CD14-positive monocyte (primary cell): Measurements from ENCODE around the gene FAM169A. TPM values are rescaled to one million over a fixed set of nuclear protein-coding genes. Genes with fewer than 3 reads are reported as not detected.

Source experiments
- DNase-seq, 3 donors: peaks; one replicate each; pipeline ENCODE4 v3.0.0-alpha.2; 2011 to 2022
- H2AFZ ChIP-seq: 2 replicates; pipeline ENCODE4 v1.6.0; 2012; ENCODE audit warnings: mild to moderate bottlenecking, low read depth, low read length, inconsistent platforms; ENCODE audit not compliant: insufficient read depth, poor library complexity, severe bottlenecking
- H3K27ac ChIP-seq, 2 donors: 1 replicate in 1 of 2; 2 replicates in 1 of 2; pipeline ENCODE4 v1.5.1; 2012 to 2013; ENCODE audit warnings: low read length in 2 of 2, control low read depth in 1 of 2, inconsistent platforms in 1 of 2, low read depth in 1 of 2, mild to moderate bottlenecking in 1 of 2
- H3K27me3 ChIP-seq, 2 donors: one replicate each; pipeline versions ENCODE4 v1.6.0 to v1.6.1; 2011 to 2013; ENCODE audit warnings: low read length in 2 of 2; ENCODE audit not compliant: control insufficient read depth in 2 of 2, insufficient read depth in 2 of 2
- H3K36me3 ChIP-seq, 2 donors: replicated peaks in 1 of 2; 1 replicate in 1 of 2; 2 replicates in 1 of 2; pipeline versions ENCODE4 v1.5.1 to v1.6.1; 2012 to 2013; ENCODE audit warnings: low read length in 2 of 2, control low read depth in 1 of 2, inconsistent platforms in 1 of 2, mild to moderate bottlenecking in 1 of 2; ENCODE audit not compliant: insufficient read depth in 2 of 2, control insufficient read depth in 1 of 2
- H3K4me1 ChIP-seq, 2 donors: 1 replicate in 1 of 2; 2 replicates in 1 of 2; pipeline versions ENCODE4 v1.5.1 to v1.6.1; 2012 to 2013; ENCODE audit warnings: low read length in 2 of 2, control low read depth in 1 of 2, inconsistent platforms in 1 of 2, mild to moderate bottlenecking in 1 of 2, moderate library complexity in 1 of 2; ENCODE audit not compliant: insufficient read depth in 2 of 2, control insufficient read depth in 1 of 2
- H3K4me2 ChIP-seq: replicated peaks from 2 replicates; pipeline ENCODE3; 2012; ENCODE audit warnings: low read length, moderate library complexity, mild to moderate bottlenecking; ENCODE audit not compliant: poor library complexity, severe bottlenecking; ENCODE audit errors: extremely low read depth
- H3K4me3 ChIP-seq, 3 experiments: fragments of 200-600 bp in 1 of 3; sonication (generic) in 1 of 3; replicated peaks in 1 of 3; 1 replicate in 2 of 3; 2 replicates in 1 of 3; pipeline ENCODE4 v1.5.1; 2011 to 2013; ENCODE audit warnings: low read length in 3 of 3, mild to moderate bottlenecking in 3 of 3, control low read depth in 2 of 3, low read depth in 2 of 3, inconsistent platforms in 1 of 3, moderate library complexity in 1 of 3
- H3K79me2 ChIP-seq: 2 replicates; pipeline ENCODE4 v1.6.0; 2012; ENCODE audit warnings: mild to moderate bottlenecking, control low read depth, inconsistent platforms, low read length, moderate library complexity; ENCODE audit not compliant: insufficient read depth
- H3K9ac ChIP-seq: 2 replicates; pipeline ENCODE4 v1.6.0; 2017; ENCODE audit warnings: low read length, mild to moderate bottlenecking; ENCODE audit not compliant: insufficient read depth, poor library complexity, severe bottlenecking
- H3K9me3 ChIP-seq, 2 donors: replicated peaks in 1 of 2; 1 replicate in 1 of 2; 2 replicates in 1 of 2; pipeline versions ENCODE4 v1.5.1 to v1.6.1; 2012 to 2013; ENCODE audit warnings: low read length in 2 of 2, control low read depth in 1 of 2; ENCODE audit not compliant: control insufficient read depth in 1 of 2, insufficient read depth in 1 of 2
- H4K20me1 ChIP-seq: 2 replicates; pipeline ENCODE4 v1.6.0; 2012; ENCODE audit warnings: mild to moderate bottlenecking, low read length, control low read depth, moderate library complexity; ENCODE audit not compliant: insufficient read depth
- H3K27ac Mint-ChIP-seq, 7 donors: one replicate each; pipeline ENCODE4 v1.8.0; 2020; ENCODE audit warnings: mild to moderate bottlenecking in 7 of 7, mixed read lengths in 7 of 7, moderate library complexity in 6 of 7, inconsistent platforms in 2 of 7
- H3K27me3 Mint-ChIP-seq, 3 donors: one replicate each; pipeline ENCODE4 v1.8.0; 2021 to 2022; ENCODE audit warnings: low read depth in 3 of 3, mild to moderate bottlenecking in 3 of 3, mixed read lengths in 3 of 3, moderate library complexity in 3 of 3, inconsistent platforms in 1 of 3
- H3K36me3 Mint-ChIP-seq, 2 donors: one replicate each; pipeline ENCODE4 v1.8.0; 2020; ENCODE audit warnings: mixed read lengths in 2 of 2, inconsistent platforms in 1 of 2, mild to moderate bottlenecking in 1 of 2
- H3K4me1 Mint-ChIP-seq: one replicate; pipeline ENCODE4 v1.8.0; 2020; ENCODE audit warnings: mild to moderate bottlenecking, mixed read lengths
- H3K4me3 Mint-ChIP-seq, 2 donors: one replicate each; pipeline ENCODE4 v1.8.0; 2020; ENCODE audit warnings: mild to moderate bottlenecking in 2 of 2, mixed read lengths in 2 of 2, moderate library complexity in 1 of 2
- H3K9me3 Mint-ChIP-seq, 7 donors: one replicate each; pipeline ENCODE4 v1.8.0; 2020 to 2022; ENCODE audit warnings: mixed read lengths in 7 of 7, mild to moderate bottlenecking in 6 of 7, moderate library complexity in 6 of 7, inconsistent platforms in 2 of 7
- WGBS: methylation state at CpG from one replicate; pipeline ENCODE4 v1.1.5; 2013; ENCODE audit warnings: missing lambda C conversion rate; ENCODE audit not compliant: insufficient coverage; 5-methylcytosine and 5-hydroxymethylcytosine counted together
- intact Hi-C, 2 donors: fragments of 100-400 bp; cut with micrococcal nuclease; formaldehyde crosslinking; loops; one replicate each; pipeline versions ENCODE4 v1.15.0 to v1.15.1; 2023
- polyA plus RNA-seq, 3 donors: library from polyadenylated mRNA; depleted of rRNA in 1 of 3; unstranded in 2 of 3; stranded (reverse) in 1 of 3; fragments of 300-500 nt in 2 of 3; fragments of >200 nt in 1 of 3; fragmentation: Illumina TruSeq in 2 of 3; gene quantifications; 1 replicate in 2 of 3; 2 replicates in 1 of 3; pipeline ENCODE4 v1.2.3, GENCODE V29; 2012 to 2021
- TF ChIP-seq, protein P1 (sequence below): fragments of 200-600 bp; IDR thresholded peaks from one replicate; pipeline ENCODE4 v1.8.0; 2022; ENCODE audit warnings: antibody characterized with exemption, mild to moderate bottlenecking

Gene FAM169A
- polyA plus RNA-seq, 3 donors = not detected

- TF ChIP-seq, protein P1, sequence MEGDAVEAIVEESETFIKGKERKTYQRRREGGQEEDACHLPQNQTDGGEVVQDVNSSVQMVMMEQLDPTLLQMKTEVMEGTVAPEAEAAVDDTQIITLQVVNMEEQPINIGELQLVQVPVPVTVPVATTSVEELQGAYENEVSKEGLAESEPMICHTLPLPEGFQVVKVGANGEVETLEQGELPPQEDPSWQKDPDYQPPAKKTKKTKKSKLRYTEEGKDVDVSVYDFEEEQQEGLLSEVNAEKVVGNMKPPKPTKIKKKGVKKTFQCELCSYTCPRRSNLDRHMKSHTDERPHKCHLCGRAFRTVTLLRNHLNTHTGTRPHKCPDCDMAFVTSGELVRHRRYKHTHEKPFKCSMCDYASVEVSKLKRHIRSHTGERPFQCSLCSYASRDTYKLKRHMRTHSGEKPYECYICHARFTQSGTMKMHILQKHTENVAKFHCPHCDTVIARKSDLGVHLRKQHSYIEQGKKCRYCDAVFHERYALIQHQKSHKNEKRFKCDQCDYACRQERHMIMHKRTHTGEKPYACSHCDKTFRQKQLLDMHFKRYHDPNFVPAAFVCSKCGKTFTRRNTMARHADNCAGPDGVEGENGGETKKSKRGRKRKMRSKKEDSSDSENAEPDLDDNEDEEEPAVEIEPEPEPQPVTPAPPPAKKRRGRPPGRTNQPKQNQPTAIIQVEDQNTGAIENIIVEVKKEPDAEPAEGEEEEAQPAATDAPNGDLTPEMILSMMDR = no peak
- H3K79me2 ChIP-seq = no peaks in the 10 kb centered on the region
- Mint-ChIP-seq H3K4me1 (no peaks in the 10 kb centered on the region), H3K27ac (no peak overlapping the region), H3K27me3 (peaks cover 0 to 7% (median 2%) of the 10 kb centered on the region in 3 donors), H3K9me3 (peaks cover 5 to 13% (median 7%) of the 10 kb centered on the region in 7 donors), H3K36me3 (no peaks in the 10 kb centered on the region), H3K4me3 (no peak overlapping the region)
- no peaks in the 10 kb centered on the region for H3K36me3 ChIP-seq
- H4K20me1 ChIP-seq = no peaks in the 10 kb centered on the region
- H3K4me3 ChIP-seq = no peak overlapping the region
- H3K9me3 ChIP-seq = no peaks in the 10 kb centered on the region
- H2AFZ ChIP-seq = no peak overlapping the region
- 95% methylated on average over 5 of the region's 5 CpGs for WGBS
- no peaks in the 10 kb centered on the region for H3K27me3 ChIP-seq
- DNase-seq = no peak
- no peak overlapping the region for H3K9ac ChIP-seq
- no peak overlapping the region for H3K27ac ChIP-seq
- no peaks in the 10 kb centered on the region for H3K4me1 ChIP-seq
- intact Hi-C loops = no loop called here
- H3K4me2 ChIP-seq = no peak overlapping the region
Observed at GRCh38 chr5:74895906-74896305, 29.7 kb upstream of the FAM169A start.

GRCh38 chr5:74894351-74894750 lies 28.2 kb upstream of the FAM169A start:
- H3K4me3 Mint-ChIP-seq = no peak overlapping the region
- no peaks in the 10 kb centered on the region for H3K4me1 ChIP-seq
- peaks cover 5 to 11% (median 7%) of the 10 kb centered on the region in 7 donors for H3K9me3 Mint-ChIP-seq
- no peaks in the 10 kb centered on the region for H3K36me3 Mint-ChIP-seq
- no peak overlapping the region for H3K27ac ChIP-seq
- H2AFZ ChIP-seq = no peak overlapping the region
- no peak overlapping the region for H3K4me3 ChIP-seq
- H3K27me3 Mint-ChIP-seq = peaks cover 0 to 5% (median 2%) of the 10 kb centered on the region in 3 donors
- no peaks in the 10 kb centered on the region for H3K9me3 ChIP-seq
- no peaks in the 10 kb centered on the region for H3K79me2 ChIP-seq
- WGBS = 100% methylated on average over 1 of the region's 2 CpGs
- no peak overlapping the region for H3K27ac Mint-ChIP-seq
- DNase-seq = no peak
- H3K4me1 Mint-ChIP-seq = no peaks in the 10 kb centered on the region
- no peak overlapping the region for H3K4me2 ChIP-seq
- no peaks in the 10 kb centered on the region for H4K20me1 ChIP-seq
- TF ChIP-seq, protein P1 = no peak
- H3K9ac ChIP-seq = no peak overlapping the region
- H3K27me3 ChIP-seq = no peaks in the 10 kb centered on the region
- H3K36me3 ChIP-seq = no peaks in the 10 kb centered on the region
- intact Hi-C loops = no loop called here
